Natural killer cell (primary cell): Measurements from ENCODE around the gene C11orf98. TPM values are rescaled to one million over a fixed set of nuclear protein-coding genes. Genes with fewer than 3 reads are reported as not detected.
"Not testable (repeated sequence)": the region's sequence is repeated elsewhere in the genome, so short reads cannot be mapped to it uniquely, and the experiment has no call there.

Source experiments
- ATAC-seq, 3 donors: fragments of 150-1000 bp in 2 of 3; fragments of 200-7000 bp in 1 of 3; cut with Tn5 transposase; 1 replicate in 1 of 3; 2 replicates in 2 of 3; pipeline ENCODE4 v1.10.0; 2021; ENCODE audit warnings: mild to moderate bottlenecking in 2 of 3, moderate library complexity in 2 of 3
- DNase-seq, 2 donors: peaks; one replicate each; pipeline versions ENCODE4 v3.0.0 to v3.0.0-alpha.2; 2013 to 2021; ENCODE audit warnings: mixed read lengths in 1 of 2
- H3K27ac ChIP-seq: one replicate; pipeline ENCODE4 v1.5.1; 2013; ENCODE audit warnings: mild to moderate bottlenecking, low read length
- H3K27me3 ChIP-seq: one replicate; pipeline ENCODE4 v1.6.1; 2013; ENCODE audit warnings: low read length; ENCODE audit not compliant: control insufficient read depth, insufficient read depth
- H3K36me3 ChIP-seq: one replicate; pipeline ENCODE4 v1.6.1; 2013; ENCODE audit warnings: low read length; ENCODE audit not compliant: control insufficient read depth, insufficient read depth
- H3K4me1 ChIP-seq: one replicate; pipeline ENCODE4 v1.6.1; 2013; ENCODE audit warnings: low read length; ENCODE audit not compliant: control insufficient read depth, insufficient read depth
- H3K4me3 ChIP-seq: one replicate; pipeline ENCODE4 v1.5.1; 2013; ENCODE audit warnings: low read length
- H3K9me3 ChIP-seq: one replicate; pipeline ENCODE4 v1.6.1; 2013; ENCODE audit warnings: low read length; ENCODE audit not compliant: control insufficient read depth, insufficient read depth
- H3K27ac Mint-ChIP-seq, 2 donors: one replicate each; pipeline ENCODE4 v1.8.0; 2022; ENCODE audit warnings: mild to moderate bottlenecking in 2 of 2, mixed read lengths in 2 of 2, moderate library complexity in 1 of 2
- H3K27me3 Mint-ChIP-seq, 2 donors: one replicate each; pipeline ENCODE4 v1.8.0; 2022; ENCODE audit warnings: low read depth in 2 of 2, mixed read lengths in 2 of 2
- H3K36me3 Mint-ChIP-seq: one replicate; pipeline ENCODE4 v1.8.0; 2022; ENCODE audit warnings: mixed read lengths
- H3K4me1 Mint-ChIP-seq, 2 donors: one replicate each; pipeline ENCODE4 v1.8.0; 2022; ENCODE audit warnings: mixed read lengths in 2 of 2
- H3K4me3 Mint-ChIP-seq: one replicate; pipeline ENCODE4 v1.8.0; 2022; ENCODE audit warnings: mild to moderate bottlenecking, moderate library complexity, mixed read lengths
- H3K9me3 Mint-ChIP-seq, 2 donors: one replicate each; pipeline ENCODE4 v1.8.0; 2022; ENCODE audit warnings: mixed read lengths in 2 of 2
- CTCF ChIP-seq: fragments of 200-600 bp; IDR thresholded peaks from one replicate; pipeline ENCODE4 v1.8.0; 2022; ENCODE audit warnings: antibody characterized with exemption
- WGBS: methylation state at CpG from one replicate; pipeline ENCODE4 v1.1.7; 2013; ENCODE audit warnings: missing lambda C conversion rate; ENCODE audit not compliant: insufficient coverage; 5-methylcytosine and 5-hydroxymethylcytosine counted together
- intact Hi-C: fragments of 100-400 bp; cut with micrococcal nuclease; formaldehyde crosslinking; loops from one replicate; pipeline ENCODE4 v1.14.2; 2022
- total RNA-seq, 4 donors: library from RNA; stranded (reverse); fragments of 120-200 nt in 1 of 4; gene quantifications; one replicate each; pipeline versions ENCODE4 v1.2.3 to v1.2.4, GENCODE V29; 2013 to 2022

Gene C11orf98
- total RNA-seq, 3 donors from 2014 or later (not counting 1 experiment from before 2014, with no cell fraction given) = 36.5 to 57.9 (median 39.1) TPM

DNA sequence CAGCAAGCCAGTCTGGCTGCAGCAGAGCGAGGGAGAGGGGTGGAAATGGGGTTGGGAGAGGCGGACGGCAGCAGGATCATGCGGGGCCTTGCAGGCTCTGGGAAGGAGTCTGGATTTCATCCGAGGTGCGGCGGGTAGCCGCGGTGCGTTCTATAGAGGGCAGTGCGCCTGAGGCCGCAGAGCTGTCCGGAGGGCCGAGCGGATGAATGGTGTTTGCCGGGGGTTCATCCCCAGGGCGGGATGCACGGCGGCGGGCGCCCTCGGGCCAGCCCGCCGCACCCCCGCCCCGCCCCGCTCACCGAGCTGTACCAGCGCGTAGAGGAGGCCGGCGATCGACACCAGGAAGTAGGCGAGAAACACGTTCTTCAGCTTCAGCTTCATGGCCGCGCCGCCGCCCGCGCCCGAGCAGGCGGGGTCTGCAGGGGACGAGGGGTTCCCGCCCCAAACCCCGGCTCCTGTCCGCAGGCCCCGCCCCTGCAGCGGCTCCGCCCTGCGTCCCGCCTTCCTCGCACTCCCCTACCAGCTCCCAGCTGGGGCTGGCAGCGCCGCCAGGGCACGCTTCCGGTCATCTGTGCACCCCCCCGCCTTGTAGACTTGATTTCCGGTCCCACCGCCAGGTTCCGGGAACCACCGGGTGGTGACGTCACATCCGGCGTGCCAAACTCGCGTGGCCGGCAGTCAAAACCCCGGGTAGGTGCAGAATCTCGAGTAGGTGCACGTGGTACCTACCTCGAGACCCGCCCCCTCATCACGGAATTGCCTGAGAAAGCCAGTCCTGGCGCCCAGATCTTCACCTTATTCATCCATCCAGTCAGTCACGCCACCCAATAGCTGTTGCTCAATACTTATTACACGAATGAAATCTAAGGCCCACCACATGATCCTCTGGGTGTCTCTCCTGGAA is 43.2 kb downstream of the C11orf98 start, which contains the start of gene B3GAT3:
Gene B3GAT3 (minus strand): TSS at position 420 of the 904 bp plus-strand sequence. CDS start 39 bp downstream, at position 381.
- Mint-ChIP-seq H3K4me3 (peak within 1 kb of the TSS; percentile 93), H3K4me1 (peaks cover 17 to 21% of the 10 kb centered on the region in 2 donors), H3K27ac (peak within 1 kb of the TSS; percentile 94 to 98), H3K27me3 (no peaks in the 10 kb centered on the region), H3K36me3 (no peaks in the 10 kb centered on the region), H3K9me3 (no peaks in the 10 kb centered on the region)
- no peak for TF ChIP-seq CTCF
- Histone ChIP-seq H3K4me3 (peak within 1 kb of the TSS; percentile 77), H3K27ac (peak within 1 kb of the TSS; percentile 97), H3K36me3 (peaks cover 22% of the 10 kb centered on the region), H3K9me3 (no peaks in the 10 kb centered on the region), H3K27me3 (no peaks in the 10 kb centered on the region), H3K4me1 (peaks cover 20% of the 10 kb centered on the region)
- intact Hi-C loops = loop anchor here (1.0 to 2.0 kb wide), 2 partner anchors 9 to 25 kb away; partner anchors contain the start of genes GANAB and ROM1
- ATAC-seq (peak; percentile 86 to 97 (median 89)), DNase-seq (peak; percentile 95 to 99)
- under 1% methylated on average over 77 of the region's 77 CpGs for WGBS

GRCh38 chr11:62621027-62621566 is 43.9 kb downstream of the C11orf98 start:
- Histone ChIP-seq H3K27me3 (no peaks in the 10 kb centered on the region), H3K27ac (peak overlapping the region; percentile 97), H3K4me1 (peaks cover 20% of the 10 kb centered on the region), H3K36me3 (peaks cover 20% of the 10 kb centered on the region), H3K4me3 (peak overlapping the region; percentile 77), H3K9me3 (no peaks in the 10 kb centered on the region)
- no peak for DNase-seq
- no peaks in the 10 kb centered on the region for H3K36me3 Mint-ChIP-seq
- peak overlapping the region; percentile 93 for H3K4me3 Mint-ChIP-seq
- intact Hi-C loops = loop anchor here (1.0 kb wide), 1 partner anchor 8 kb away; the partner anchor contains the start of gene ROM1
- H3K9me3 Mint-ChIP-seq = no peaks in the 10 kb centered on the region
- ATAC-seq = no peak
- H3K27ac Mint-ChIP-seq = peak overlapping the region; percentile 94 to 98
- H3K4me1 Mint-ChIP-seq = peaks cover 17 to 21% of the 10 kb centered on the region in 2 donors
- 39% methylated on average over 7 of the region's 8 CpGs for WGBS
- TF ChIP-seq CTCF = no peak
- H3K27me3 Mint-ChIP-seq = no peaks in the 10 kb centered on the region

GRCh38 chr11:62616957-62617356 is 48.1 kb downstream of the C11orf98 start:
- H3K9me3 Mint-ChIP-seq, intact Hi-C loops, H3K27me3 ChIP-seq, H3K27ac Mint-ChIP-seq, DNase-seq, H3K4me3 Mint-ChIP-seq, H3K4me3 ChIP-seq, H3K27me3 Mint-ChIP-seq, ATAC-seq, H3K9me3 ChIP-seq, H3K27ac ChIP-seq, H3K36me3 Mint-ChIP-seq: not testable (repeated sequence)
- peaks cover 23% of the 10 kb centered on the region for H3K4me1 ChIP-seq
- 96% methylated on average over 14 of the region's 14 CpGs for WGBS
- H3K36me3 ChIP-seq = peaks cover 19% of the 10 kb centered on the region
- H3K4me1 Mint-ChIP-seq = peaks cover 13 to 31% of the 10 kb centered on the region in 2 donors

- H3K36me3 Mint-ChIP-seq = no peaks in the 10 kb centered on the region
- intact Hi-C loops = no loop called here
- H3K4me3 Mint-ChIP-seq = no peak overlapping the region
- no peaks in the 10 kb centered on the region for H3K9me3 Mint-ChIP-seq
- Histone ChIP-seq H3K27ac (no peak overlapping the region), H3K4me1 (peaks cover 28% of the 10 kb centered on the region), H3K4me3 (no peak overlapping the region), H3K9me3 (no peaks in the 10 kb centered on the region), H3K36me3 (peaks cover 26% of the 10 kb centered on the region), H3K27me3 (no peaks in the 10 kb centered on the region)
- no peak for ATAC-seq
- no peak for DNase-seq
- peaks cover 11 to 33% of the 10 kb centered on the region in 2 donors for H3K4me1 Mint-ChIP-seq
- no peak for TF ChIP-seq CTCF
- 77% methylated on average over 7 of the region's 7 CpGs for WGBS
- no peak overlapping the region for H3K27ac Mint-ChIP-seq
- no peaks in the 10 kb centered on the region for H3K27me3 Mint-ChIP-seq
Measured at GRCh38 chr11:62615521-62615920, 49.5 kb downstream of the C11orf98 start.
